ENCODE measurements around the gene RIPOR2.

DNA sequence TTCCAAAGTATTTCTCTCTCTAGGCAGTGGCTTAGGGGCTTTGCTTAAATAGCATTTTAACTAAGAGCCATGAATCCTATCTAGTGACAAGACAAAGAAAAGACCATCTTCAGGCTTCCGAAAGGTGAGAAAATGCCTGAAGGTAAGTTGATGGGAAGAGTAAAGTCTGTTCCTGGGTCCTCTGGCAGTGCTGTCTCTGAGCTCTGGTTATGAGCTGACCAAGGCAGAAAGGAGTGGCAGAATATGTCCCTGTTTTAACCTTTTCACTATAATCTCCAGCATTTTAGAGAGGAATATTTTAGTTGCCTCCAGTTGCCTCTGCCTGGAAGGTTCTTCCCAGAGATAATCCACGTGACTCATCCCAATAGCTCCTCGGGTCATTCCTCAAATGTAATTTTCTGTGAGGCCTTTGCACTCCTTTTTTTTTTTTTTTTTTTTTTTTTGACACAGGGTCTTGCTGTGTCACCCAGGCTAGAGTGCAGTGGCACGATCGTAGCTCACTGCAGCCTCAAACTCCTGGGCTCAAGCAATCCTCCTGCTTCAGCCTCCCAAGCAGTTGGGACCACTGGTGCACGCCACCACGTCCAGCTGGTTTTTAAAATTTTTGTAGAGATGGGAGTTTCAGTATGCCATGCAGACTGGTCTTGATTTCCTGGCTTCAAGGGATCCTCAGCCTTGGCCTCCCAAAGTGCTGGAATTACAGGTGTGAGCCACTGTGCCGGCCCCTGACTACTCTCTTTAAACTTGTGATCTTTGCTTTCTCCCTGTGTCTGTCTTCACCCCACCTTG lies 133.3 kb downstream of the RIPOR2 start:
- TF ChIP-seq, protein P1, sequence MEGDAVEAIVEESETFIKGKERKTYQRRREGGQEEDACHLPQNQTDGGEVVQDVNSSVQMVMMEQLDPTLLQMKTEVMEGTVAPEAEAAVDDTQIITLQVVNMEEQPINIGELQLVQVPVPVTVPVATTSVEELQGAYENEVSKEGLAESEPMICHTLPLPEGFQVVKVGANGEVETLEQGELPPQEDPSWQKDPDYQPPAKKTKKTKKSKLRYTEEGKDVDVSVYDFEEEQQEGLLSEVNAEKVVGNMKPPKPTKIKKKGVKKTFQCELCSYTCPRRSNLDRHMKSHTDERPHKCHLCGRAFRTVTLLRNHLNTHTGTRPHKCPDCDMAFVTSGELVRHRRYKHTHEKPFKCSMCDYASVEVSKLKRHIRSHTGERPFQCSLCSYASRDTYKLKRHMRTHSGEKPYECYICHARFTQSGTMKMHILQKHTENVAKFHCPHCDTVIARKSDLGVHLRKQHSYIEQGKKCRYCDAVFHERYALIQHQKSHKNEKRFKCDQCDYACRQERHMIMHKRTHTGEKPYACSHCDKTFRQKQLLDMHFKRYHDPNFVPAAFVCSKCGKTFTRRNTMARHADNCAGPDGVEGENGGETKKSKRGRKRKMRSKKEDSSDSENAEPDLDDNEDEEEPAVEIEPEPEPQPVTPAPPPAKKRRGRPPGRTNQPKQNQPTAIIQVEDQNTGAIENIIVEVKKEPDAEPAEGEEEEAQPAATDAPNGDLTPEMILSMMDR (IDR thresholded peaks at IDR 0.05; ENCODE audit: low read depth, low read length) = no peak
- no peak for TF ChIP-seq EZH2phosphoT487 (IDR thresholded peaks at IDR 0.05; ENCODE audit: low read depth)

Measured in OCI-LY3 (cell line).